ENCODE measurements around the gene FAM180A. TPM values are rescaled to one million over a fixed set of nuclear protein-coding genes. Genes with fewer than 3 reads are reported as not detected.
"Not testable (repeated sequence)": the region's sequence is repeated elsewhere in the genome, so short reads cannot be mapped to it uniquely, and the experiment has no call there.

FAM180A gene
- total RNA-seq, 2 donors from 2014 or later = not detected

DNA sequence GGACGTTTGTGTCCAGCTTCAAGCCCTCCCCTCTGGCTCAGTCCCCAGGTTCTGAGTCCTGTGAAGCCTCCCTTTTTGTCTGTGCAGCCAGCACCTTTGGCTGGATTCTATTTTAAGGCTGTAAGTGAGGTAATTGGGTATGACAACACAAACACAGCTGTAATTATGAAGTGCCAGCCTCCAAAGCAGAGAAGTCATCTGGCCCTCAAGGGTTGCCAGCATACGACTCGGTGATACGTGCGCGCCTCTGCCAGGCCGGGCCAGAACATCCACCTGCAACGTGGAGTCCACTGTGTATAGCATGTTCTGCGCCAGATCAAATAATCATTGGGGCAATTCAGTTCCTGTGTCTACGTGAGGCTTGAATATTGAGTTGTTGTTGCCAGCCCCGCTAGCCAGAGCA is 6.7 kb upstream of the FAM180A start:
- Mint-ChIP-seq H3K27ac (no peak overlapping the region), H3K36me3 (no peaks in the 10 kb centered on the region), H3K9me3 (no peaks in the 10 kb centered on the region)
- no peak for DNase-seq (ENCODE audit: low spot score in 2 of 2)
- no peak for ATAC-seq

- Mint-ChIP-seq H3K27ac (no peak overlapping the region), H3K36me3 (no peaks in the 10 kb centered on the region), H3K9me3 (no peaks in the 10 kb centered on the region)
- DNase-seq (ENCODE audit: low spot score in 2 of 2) (no peak), ATAC-seq (no peak)
These were observed 5.2 kb upstream of the FAM180A start for GRCh38 chr7:135753616-135754413.

- ATAC-seq = no peak
- no peak for DNase-seq (ENCODE audit: low spot score in 2 of 2)
- H3K9me3 Mint-ChIP-seq = no peaks in the 10 kb centered on the region
- H3K36me3 Mint-ChIP-seq = no peaks in the 10 kb centered on the region
- H3K27ac Mint-ChIP-seq = no peak overlapping the region
These were observed 1.2 kb downstream of the FAM180A start for GRCh38 chr7:135747366-135747765.

- DNase-seq (ENCODE audit: low spot score in 2 of 2) (no peak), ATAC-seq (no peak)
- Mint-ChIP-seq H3K27ac (no peak overlapping the region), H3K9me3 (no peaks in the 10 kb centered on the region), H3K36me3 (no peaks in the 10 kb centered on the region)
These were observed 2.8 kb downstream of the FAM180A start for GRCh38 chr7:135745703-135746312.

DNA sequence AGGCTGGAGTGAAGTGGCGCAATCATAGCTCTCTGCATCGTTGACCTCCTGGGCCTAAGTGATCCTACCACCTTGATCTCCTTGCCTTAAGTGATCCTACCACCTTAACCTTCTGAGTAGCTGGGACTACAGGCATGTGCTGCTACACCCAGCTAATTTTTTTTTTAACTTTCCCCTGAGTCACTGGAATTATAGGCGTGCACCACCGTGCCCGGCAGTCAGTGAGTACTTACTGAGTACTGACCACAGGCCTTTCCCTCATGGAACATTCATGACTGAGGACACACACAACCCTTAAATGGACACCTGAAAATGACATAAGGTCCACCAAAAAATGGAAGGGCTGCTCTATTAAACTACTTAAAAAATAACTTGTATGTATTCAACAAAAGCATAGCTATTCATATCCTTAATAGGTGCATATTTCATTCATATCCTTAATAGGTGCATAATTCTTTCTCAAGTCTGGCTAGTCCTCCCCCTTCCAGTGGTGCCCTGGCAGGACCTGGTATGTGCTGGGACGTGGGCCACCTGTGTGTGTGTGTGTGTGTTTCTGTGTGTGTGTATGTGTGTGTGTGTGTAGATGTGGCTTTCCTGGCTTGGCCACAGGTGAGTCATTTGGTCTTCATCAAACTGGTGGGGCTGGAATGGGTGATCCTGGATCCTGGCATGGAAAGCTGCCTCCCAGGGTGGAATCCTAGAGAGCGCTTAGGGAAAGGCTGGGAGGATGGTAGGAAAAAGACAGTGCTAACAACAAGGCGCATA is 3.5 kb downstream of the FAM180A start:
- ATAC-seq = no peak
- H3K27ac Mint-ChIP-seq = no peak overlapping the region
- DNase-seq (ENCODE audit: low spot score in 2 of 2) = no peak
- H3K9me3 Mint-ChIP-seq = no peaks in the 10 kb centered on the region
- H3K36me3 Mint-ChIP-seq = no peaks in the 10 kb centered on the region

- H3K9me3 Mint-ChIP-seq = no peaks in the 10 kb centered on the region
- DNase-seq (ENCODE audit: low spot score in 2 of 2) (no peak), ATAC-seq (no peak)
- H3K36me3 Mint-ChIP-seq = no peaks in the 10 kb centered on the region
- no peak overlapping the region for H3K27ac Mint-ChIP-seq
These were observed 4.5 kb downstream of the FAM180A start for GRCh38 chr7:135743907-135744731.

- H3K36me3 Mint-ChIP-seq = no peaks in the 10 kb centered on the region
- DNase-seq (ENCODE audit: low spot score in 2 of 2) (no peak), ATAC-seq (no peak)
- no peak overlapping the region for H3K27ac Mint-ChIP-seq
- no peaks in the 10 kb centered on the region for H3K9me3 Mint-ChIP-seq
These were observed 6.2 kb downstream of the FAM180A start for GRCh38 chr7:135742371-135742770.

DNA sequence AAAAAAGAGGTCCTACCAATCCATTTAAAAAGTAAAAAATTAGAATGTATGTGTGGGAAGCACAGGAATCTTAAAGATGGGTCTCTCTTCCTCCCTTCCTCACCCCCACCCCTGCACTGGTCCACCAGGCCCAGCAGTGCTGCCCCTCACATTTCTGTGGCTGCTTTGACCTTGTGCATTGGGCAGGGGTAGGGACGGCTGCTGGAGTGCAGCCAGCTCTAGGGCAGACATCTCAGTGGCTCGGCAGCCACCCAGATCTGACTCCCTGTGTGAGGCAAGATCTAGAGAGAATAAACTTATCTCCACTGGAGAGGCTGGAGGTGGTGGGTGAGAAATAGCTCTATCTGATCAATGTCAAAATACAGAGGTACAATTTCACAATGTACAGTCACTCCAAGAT is 6.7 kb downstream of the FAM180A start:
- ATAC-seq (no peak), DNase-seq (ENCODE audit: low spot score in 2 of 2) (no peak)
- Mint-ChIP-seq H3K36me3 (no peaks in the 10 kb centered on the region), H3K27ac (no peak overlapping the region), H3K9me3 (no peaks in the 10 kb centered on the region)

GRCh38 chr7:135740889-135741288 is 7.7 kb downstream of the FAM180A start:
- DNase-seq (ENCODE audit: low spot score in 2 of 2) (no peak), ATAC-seq (no peak)
- H3K9me3 Mint-ChIP-seq = no peaks in the 10 kb centered on the region
- no peaks in the 10 kb centered on the region for H3K36me3 Mint-ChIP-seq
- no peak overlapping the region for H3K27ac Mint-ChIP-seq

GRCh38 chr7:135737306-135737647 is 11.3 kb downstream of the FAM180A start:
- not testable (repeated sequence) for ATAC-seq; H3K9me3 Mint-ChIP-seq; H3K27ac Mint-ChIP-seq; H3K36me3 Mint-ChIP-seq; DNase-seq (ENCODE audit: low spot score in 2 of 2)

- Mint-ChIP-seq H3K9me3 (no peaks in the 10 kb centered on the region), H3K27ac (no peak overlapping the region), H3K36me3 (no peaks in the 10 kb centered on the region)
- DNase-seq (ENCODE audit: low spot score in 2 of 2) = no peak
- no peak for ATAC-seq
These were observed 11.9 kb downstream of the FAM180A start for GRCh38 chr7:135736586-135737305.

DNA sequence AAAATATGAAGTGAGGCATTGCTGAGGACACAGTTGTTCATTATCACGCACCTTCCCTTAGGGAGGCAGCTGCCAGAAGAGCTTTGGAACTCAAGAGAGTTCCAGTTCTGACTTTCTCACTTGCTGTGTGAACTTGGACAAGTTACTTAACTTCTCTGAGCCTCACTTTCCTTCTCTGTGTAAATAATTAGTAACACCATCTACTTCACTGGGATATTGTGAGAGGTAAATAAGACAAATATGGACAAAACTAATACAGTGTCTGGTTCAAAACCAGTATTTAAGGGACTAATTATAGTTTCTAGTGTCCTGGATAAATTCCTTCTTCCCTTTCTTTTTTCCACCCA is 14.3 kb downstream of the FAM180A start:
- ATAC-seq (no peak), DNase-seq (ENCODE audit: low spot score in 2 of 2) (no peak)
- H3K9me3 Mint-ChIP-seq = no peaks in the 10 kb centered on the region
- no peaks in the 10 kb centered on the region for H3K36me3 Mint-ChIP-seq
- H3K27ac Mint-ChIP-seq = no peak overlapping the region

DNA sequence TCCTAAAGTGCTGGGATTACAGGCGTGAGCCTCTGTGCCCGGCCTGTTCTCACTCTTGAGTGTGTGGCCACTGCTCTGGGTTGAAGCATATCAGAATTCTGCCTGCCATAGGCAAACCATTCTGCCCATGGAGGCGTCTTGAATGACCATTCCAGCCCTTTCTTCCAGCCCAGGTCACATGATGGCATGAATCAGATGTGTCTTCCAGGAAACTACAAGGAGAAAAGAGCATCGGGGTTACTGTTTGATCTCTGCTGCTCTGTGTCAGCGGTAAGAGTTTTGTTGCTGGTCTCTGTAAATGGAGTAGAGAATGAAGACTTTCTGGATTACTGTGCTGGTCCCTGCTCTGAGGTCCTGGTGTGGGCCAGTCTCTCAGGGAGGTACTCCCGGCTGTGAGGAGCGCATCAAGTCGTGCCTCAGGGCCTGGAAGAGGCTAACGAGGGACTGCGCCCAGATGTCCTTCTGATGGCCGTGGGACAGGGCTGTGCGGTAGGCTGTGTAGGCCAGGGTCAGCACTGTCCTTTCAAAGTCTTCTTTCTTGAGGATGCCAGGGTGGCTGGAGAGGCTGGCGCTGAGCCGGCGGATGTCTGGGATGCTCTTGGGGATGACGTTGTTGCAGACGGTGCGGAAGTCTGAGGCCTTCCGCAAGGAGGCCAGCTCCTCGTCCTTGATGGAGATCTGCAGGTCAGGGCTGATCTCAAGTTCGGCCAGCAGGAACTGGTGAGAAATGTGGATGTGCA is 14.8 kb downstream of the FAM180A start:
- no peak for ATAC-seq
- Mint-ChIP-seq H3K36me3 (no peaks in the 10 kb centered on the region), H3K9me3 (no peaks in the 10 kb centered on the region), H3K27ac (no peak overlapping the region)
- DNase-seq (ENCODE audit: low spot score in 2 of 2) = no peak

GRCh38 chr7:135731131-135731530 is 17.5 kb downstream of the FAM180A start:
- no peak for ATAC-seq
- Mint-ChIP-seq H3K27ac (no peak overlapping the region), H3K36me3 (no peaks in the 10 kb centered on the region), H3K9me3 (no peaks in the 10 kb centered on the region)
- no peak for DNase-seq (ENCODE audit: low spot score in 2 of 2)

- no peak for ATAC-seq
- no peaks in the 10 kb centered on the region for H3K36me3 Mint-ChIP-seq
- DNase-seq (ENCODE audit: low spot score in 2 of 2) = no peak
- H3K27ac Mint-ChIP-seq = no peak overlapping the region
- H3K9me3 Mint-ChIP-seq = no peaks in the 10 kb centered on the region
These were observed 19.4 kb downstream of the FAM180A start for GRCh38 chr7:135729230-135729629.

GRCh38 chr7:135728136-135728669 is 20.4 kb downstream of the FAM180A start, which contains the start of gene SLC13A4:
Gene SLC13A4, minus strand, starts transcription at chr7:135728186. Its CDS starts 690 bp downstream, at chr7:135727496.
- no peak for ATAC-seq
- Mint-ChIP-seq H3K9me3 (no peaks in the 10 kb centered on the region), H3K36me3 (no peaks in the 10 kb centered on the region), H3K27ac (no peak within 1 kb of the TSS)
- DNase-seq (ENCODE audit: low spot score in 2 of 2) = no peak

All from activated naive CD4-positive, alpha-beta T cell treated with anti-CD3 and anti-CD28 coated beads, Interleukin-2, amount 50 U/mL, for 72 hours (primary cell).